Psoas muscle (tissue), 8 donors: ENCODE measurements around the gene MED15. TPM values are rescaled to one million over a fixed set of nuclear protein-coding genes. Genes with fewer than 3 reads are reported as not detected.

Experiments
- ATAC-seq, 4 donors: fragments of 200-7000 bp; cut with Tn5 transposase; one replicate each; pipeline ENCODE4 v1.9.1; 2020; ENCODE audit warnings: moderate library complexity in 3 of 4, mild to moderate bottlenecking in 2 of 4
- DNase-seq, 2 donors: peaks; one replicate each; pipeline ENCODE4 v3.0.0-alpha.2; 2020
- H3K27ac ChIP-seq: fragments of 200-600 bp; one replicate; pipeline ENCODE4 v1.8.0; 2022
- H3K27me3 ChIP-seq, 3 donors: fragments of 200-600 bp in 1 of 3; one replicate each; pipeline versions ENCODE4 v1.6.1 to v1.8.0; 2013 to 2022; ENCODE audit warnings: low read length in 2 of 3, mild to moderate bottlenecking in 2 of 3, moderate library complexity in 1 of 3; ENCODE audit not compliant: insufficient read depth in 3 of 3
- H3K36me3 ChIP-seq, 2 donors: fragments of 200-600 bp in 1 of 2; one replicate each; pipeline versions ENCODE4 v1.6.1 to v1.8.0; 2013 to 2022; ENCODE audit warnings: low read depth in 1 of 2, mild to moderate bottlenecking in 1 of 2, moderate library complexity in 1 of 2; ENCODE audit not compliant: insufficient read depth in 1 of 2
- H3K4me1 ChIP-seq: fragments of 200-600 bp; one replicate; pipeline ENCODE4 v1.8.0; 2022
- H3K4me3 ChIP-seq: fragments of 200-600 bp; one replicate; pipeline ENCODE4 v1.8.0; 2022; ENCODE audit warnings: mild to moderate bottlenecking
- H3K9me3 ChIP-seq: fragments of 200-600 bp; one replicate; pipeline ENCODE4 v1.8.0; 2022
- WGBS, 3 donors: extraction: QIAGEN DNeasy Blood & Tissue Kit; methylation state at CpG; one replicate each; pipeline versions ENCODE4 v1.1.6 to v1.1.7; 2013; 5-methylcytosine and 5-hydroxymethylcytosine counted together
- intact Hi-C, 2 donors: fragments of 100-400 bp; cut with DNase I; formaldehyde crosslinking; loops; one replicate each; pipeline versions ENCODE4 v1.11.0 to v1.14.2; 2022
- polyA plus RNA-seq, 3 donors: library from polyadenylated mRNA; stranded (reverse); fragments of 200-250 nt; gene quantifications; one replicate each; pipeline ENCODE4 v1.2.3, GENCODE V29; 2013
- total RNA-seq, 4 donors: library from RNA; stranded (reverse); fragmentation: NEBNext Ultra II Directional in 2 of 4; extraction: Animal tissue kit (Norgen Biotek cat#: 25700) in 2 of 4; gene quantifications; one replicate each; pipeline versions ENCODE4 v1.2.1 to v1.2.4, GENCODE V29; 2021 to 2023
- TF ChIP-seq, protein P1 (sequence below): fragments of 200-600 bp; IDR thresholded peaks from one replicate; pipeline ENCODE4 v1.8.0; 2022; ENCODE audit warnings: antibody characterized with exemption
- donor health status: healthy with polysubstance abuse.
- donor health status: DM: no; HTN: no; CAD: no; lungs with moderate emphysema.
- donor health status: Bipolar disorder and iron deficiency.
- donor health status: healthy.
- donor health status: DM: yes; HTN: yes; CAD: no.
- donor health status: DM: no; HTN: no; CAD: no.
- donor health status: DM: no; HTN: no; CAD: no.
- donor health status: DM: yes; HTN: yes; CAD: no.

MED15 gene
- total and polyA plus RNA-seq, 7 donors: 33.8 to 94.8 (median 59.7) TPM

DNA sequence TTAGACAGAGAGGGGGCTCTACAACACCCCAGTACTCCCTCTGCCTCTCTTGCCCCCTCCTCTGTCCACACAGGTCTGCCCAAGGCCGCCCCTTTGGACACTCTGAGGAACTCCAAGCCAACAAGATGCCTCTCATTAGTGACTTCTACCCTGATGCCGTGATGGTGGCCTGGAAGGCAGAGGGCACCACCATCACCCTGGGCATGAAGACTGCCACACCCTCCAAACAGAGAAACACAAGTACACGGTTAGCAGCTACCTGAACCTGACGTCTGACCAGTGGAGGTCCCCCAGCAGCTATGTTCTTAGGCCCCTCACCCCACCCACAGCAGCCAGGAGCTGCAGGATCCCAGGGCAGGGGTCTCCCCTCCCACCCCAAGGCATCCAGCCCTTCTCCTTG, 125.1 kb downstream of the MED15 start:
- WGBS, 3 donors: 55 to 69% (median 59%) methylated on average over 4 of the region's 4 CpGs
- DNase-seq (no peak), ATAC-seq (no peak)
- TF ChIP-seq, protein P1, sequence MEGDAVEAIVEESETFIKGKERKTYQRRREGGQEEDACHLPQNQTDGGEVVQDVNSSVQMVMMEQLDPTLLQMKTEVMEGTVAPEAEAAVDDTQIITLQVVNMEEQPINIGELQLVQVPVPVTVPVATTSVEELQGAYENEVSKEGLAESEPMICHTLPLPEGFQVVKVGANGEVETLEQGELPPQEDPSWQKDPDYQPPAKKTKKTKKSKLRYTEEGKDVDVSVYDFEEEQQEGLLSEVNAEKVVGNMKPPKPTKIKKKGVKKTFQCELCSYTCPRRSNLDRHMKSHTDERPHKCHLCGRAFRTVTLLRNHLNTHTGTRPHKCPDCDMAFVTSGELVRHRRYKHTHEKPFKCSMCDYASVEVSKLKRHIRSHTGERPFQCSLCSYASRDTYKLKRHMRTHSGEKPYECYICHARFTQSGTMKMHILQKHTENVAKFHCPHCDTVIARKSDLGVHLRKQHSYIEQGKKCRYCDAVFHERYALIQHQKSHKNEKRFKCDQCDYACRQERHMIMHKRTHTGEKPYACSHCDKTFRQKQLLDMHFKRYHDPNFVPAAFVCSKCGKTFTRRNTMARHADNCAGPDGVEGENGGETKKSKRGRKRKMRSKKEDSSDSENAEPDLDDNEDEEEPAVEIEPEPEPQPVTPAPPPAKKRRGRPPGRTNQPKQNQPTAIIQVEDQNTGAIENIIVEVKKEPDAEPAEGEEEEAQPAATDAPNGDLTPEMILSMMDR: no peak
- intact Hi-C loops: no loop called here
- H3K4me3 ChIP-seq: no peak overlapping the region
- no peaks in the 10 kb centered on the region for H3K9me3 ChIP-seq
- H3K27ac ChIP-seq: no peak overlapping the region
- no peaks in the 10 kb centered on the region for H3K36me3 ChIP-seq
- H3K27me3 ChIP-seq: no peaks in the 10 kb centered on the region
- no peaks in the 10 kb centered on the region for H3K4me1 ChIP-seq

DNA sequence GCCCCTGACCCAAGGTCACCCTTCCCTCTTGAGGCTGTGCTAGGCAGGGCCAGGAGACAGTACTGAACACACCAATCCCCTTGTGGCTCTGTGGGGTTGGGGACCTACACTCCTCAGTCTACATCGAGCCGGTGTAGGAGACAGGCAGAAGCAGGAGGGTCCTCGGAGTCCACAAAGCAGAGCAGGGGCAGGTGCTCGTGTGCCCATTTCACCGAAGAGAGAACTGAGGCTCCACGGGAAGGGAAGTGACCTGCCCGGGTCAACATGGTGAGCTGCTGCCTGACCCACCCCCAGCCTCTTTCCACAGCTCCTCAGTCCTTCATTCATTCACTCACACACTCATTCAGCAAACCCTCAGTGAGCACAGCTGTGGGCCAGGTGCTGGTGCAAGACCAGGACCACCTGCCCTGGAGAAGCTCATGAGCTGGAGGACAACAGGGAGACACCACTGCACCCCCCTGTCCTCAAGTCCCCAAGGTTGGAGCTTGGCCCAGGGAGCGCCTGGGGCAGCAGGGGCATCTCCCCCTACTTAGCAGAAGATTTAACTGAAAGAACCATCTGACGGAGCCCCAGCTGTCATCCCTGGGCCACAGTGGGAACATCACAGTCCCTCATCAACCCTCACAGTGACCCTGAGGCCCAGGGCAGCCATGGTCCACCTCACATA, 127.3 kb downstream of the MED15 start:
- H3K27me3 ChIP-seq: no peaks in the 10 kb centered on the region
- no peak for ATAC-seq
- no peak overlapping the region for H3K4me3 ChIP-seq
- TF ChIP-seq, protein P1: no peak
- DNase-seq: no peak
- 82 to 91% (median 88%) methylated on average over 8 to 9 of the region's 9 CpGs for WGBS, 3 donors
- intact Hi-C loops: no loop called here
- H3K36me3 ChIP-seq: no peaks in the 10 kb centered on the region
- H3K27ac ChIP-seq: no peak overlapping the region
- no peaks in the 10 kb centered on the region for H3K9me3 ChIP-seq
- no peaks in the 10 kb centered on the region for H3K4me1 ChIP-seq

DNA sequence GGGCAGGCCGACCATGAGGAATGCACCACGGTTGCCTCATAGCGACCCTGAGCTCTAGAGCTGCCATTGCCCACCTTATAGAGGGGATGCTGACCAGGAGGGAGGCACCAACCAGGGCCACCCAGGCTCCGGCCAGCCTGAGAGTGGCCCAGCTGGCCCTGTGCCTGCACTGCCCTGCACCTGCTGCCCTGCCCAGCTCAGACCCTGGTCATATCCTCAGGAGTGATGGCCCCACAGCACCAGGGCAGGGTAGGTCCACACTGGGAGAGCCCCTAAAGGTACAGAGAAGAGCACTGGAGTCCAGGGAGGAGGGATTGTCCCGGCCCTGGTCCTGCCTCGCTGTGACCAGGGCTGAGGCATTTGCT, 127.8 kb downstream of the MED15 start:
- no peaks in the 10 kb centered on the region for H3K27me3 ChIP-seq
- H3K27ac ChIP-seq: no peak overlapping the region
- ATAC-seq: no peak
- no peaks in the 10 kb centered on the region for H3K4me1 ChIP-seq
- TF ChIP-seq, protein P1: no peak
- H3K9me3 ChIP-seq: no peaks in the 10 kb centered on the region
- H3K36me3 ChIP-seq: no peaks in the 10 kb centered on the region
- DNase-seq: no peak
- intact Hi-C loops: no loop called here
- WGBS, 3 donors: 64 to 81% (median 72%) methylated on average over 6 of the region's 6 CpGs
- H3K4me3 ChIP-seq: no peak overlapping the region

DNA sequence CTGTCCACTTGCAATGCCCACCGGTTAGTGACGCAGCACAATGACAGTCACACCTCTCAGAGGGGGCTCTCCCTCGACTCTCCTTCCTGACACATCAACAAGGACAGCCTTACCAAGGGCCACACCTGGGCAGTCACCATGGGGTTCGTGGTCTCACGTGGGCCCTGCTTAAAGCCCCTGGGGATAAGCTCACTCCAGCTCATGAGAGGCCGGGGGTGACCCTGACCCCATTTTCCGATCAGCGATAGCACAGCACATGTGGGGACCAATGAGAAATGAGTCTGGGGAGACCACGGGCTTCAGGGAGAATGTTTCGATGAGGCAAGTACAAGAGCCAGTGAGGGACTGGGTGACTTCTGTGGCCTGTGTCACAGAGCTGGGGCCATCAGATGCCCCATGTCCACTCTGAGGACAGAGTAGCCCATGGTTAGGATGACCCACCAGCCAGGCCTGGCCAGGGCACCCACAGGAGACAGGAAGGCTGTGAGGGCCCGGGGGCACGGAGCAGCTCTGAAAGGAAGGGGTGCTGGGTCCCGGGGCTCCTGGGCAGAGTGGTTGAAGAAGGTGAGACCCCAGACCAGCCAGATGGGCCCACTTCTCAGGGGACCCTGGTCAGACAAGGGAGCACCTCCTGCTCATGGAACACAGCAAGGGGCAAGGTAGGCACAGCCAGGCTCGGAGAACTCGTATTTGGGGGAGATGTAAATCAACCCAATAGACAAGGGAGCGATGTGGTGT, 128.8 kb downstream of the MED15 start:
- intact Hi-C loops: no loop called here
- TF ChIP-seq, protein P1: no peak
- H3K27ac ChIP-seq: no peak overlapping the region
- H3K27me3 ChIP-seq: no peaks in the 10 kb centered on the region
- 85 to 87% (median 86%) methylated on average over 16 of the region's 16 CpGs for whole genome bisulfite sequencing, 3 donors
- H3K4me3 ChIP-seq: no peak overlapping the region
- no peaks in the 10 kb centered on the region for H3K9me3 ChIP-seq
- no peaks in the 10 kb centered on the region for H3K36me3 ChIP-seq
- no peaks in the 10 kb centered on the region for H3K4me1 ChIP-seq
- no peak for DNase-seq
- no peak for ATAC-seq
